GM18520 (cell line): ENCODE measurements around the gene RTP3.

ENCODE experiments used
- ATAC-seq: cut with Tn5 transposase; IDR thresholded peaks from one replicate; pipeline ENCODE4 v1.9.1; 2021; ENCODE audit not compliant: unreplicated experiment

The RTP3 gene

GRCh38 chr3:46497556-46498265, at the start of gene RTP3:
Gene RTP3, plus strand, starts transcription at chr3:46497976. Its CDS starts 87 bp downstream, at chr3:46498063.
- no peak for ATAC-seq

- ATAC-seq, result no peak
These were observed 49.1 kb upstream of the RTP3 start for GRCh38 chr3:46448721-46449120.

GRCh38 chr3:46449755-46450552, 47.8 kb upstream of the RTP3 start:
- no peak for ATAC-seq

DNA sequence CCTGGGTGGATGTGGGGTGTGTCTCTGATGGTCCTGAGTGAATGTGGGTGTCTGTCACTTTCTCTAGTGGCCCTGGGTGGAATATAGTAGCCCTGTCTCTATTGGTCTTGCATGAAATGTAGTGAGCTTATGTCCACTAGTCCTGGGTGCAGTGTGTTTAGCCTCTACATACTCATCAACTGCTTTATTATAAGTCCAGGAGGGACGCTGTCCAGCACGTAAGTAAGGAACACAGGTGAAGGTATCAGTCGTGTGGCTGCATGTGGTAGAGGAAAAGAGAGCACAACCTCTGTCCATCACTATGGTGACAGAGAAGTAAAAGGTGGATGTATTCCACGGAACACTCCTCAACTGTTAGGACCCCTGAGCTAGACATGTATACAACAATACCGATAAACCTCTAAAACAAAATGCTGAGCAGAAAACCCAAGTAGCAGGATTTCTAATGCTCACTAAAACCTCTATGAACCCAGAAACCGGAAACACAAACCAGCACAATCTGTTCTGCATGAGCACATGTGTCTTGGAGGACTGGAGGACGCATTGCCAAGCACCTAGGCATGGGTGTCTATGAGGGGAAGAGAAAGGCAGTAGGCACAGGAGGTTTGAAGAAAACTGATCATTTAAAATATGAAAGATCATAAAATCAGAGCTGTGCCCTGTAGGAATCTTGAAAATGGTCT, 44.1 kb upstream of the RTP3 start:
- ATAC-seq, result no peak

- ATAC-seq, result no peak
These were observed 43.6 kb upstream of the RTP3 start for GRCh38 chr3:46454209-46454595.

GRCh38 chr3:46454606-46455005, 43.2 kb upstream of the RTP3 start:
- no peak for ATAC-seq

DNA sequence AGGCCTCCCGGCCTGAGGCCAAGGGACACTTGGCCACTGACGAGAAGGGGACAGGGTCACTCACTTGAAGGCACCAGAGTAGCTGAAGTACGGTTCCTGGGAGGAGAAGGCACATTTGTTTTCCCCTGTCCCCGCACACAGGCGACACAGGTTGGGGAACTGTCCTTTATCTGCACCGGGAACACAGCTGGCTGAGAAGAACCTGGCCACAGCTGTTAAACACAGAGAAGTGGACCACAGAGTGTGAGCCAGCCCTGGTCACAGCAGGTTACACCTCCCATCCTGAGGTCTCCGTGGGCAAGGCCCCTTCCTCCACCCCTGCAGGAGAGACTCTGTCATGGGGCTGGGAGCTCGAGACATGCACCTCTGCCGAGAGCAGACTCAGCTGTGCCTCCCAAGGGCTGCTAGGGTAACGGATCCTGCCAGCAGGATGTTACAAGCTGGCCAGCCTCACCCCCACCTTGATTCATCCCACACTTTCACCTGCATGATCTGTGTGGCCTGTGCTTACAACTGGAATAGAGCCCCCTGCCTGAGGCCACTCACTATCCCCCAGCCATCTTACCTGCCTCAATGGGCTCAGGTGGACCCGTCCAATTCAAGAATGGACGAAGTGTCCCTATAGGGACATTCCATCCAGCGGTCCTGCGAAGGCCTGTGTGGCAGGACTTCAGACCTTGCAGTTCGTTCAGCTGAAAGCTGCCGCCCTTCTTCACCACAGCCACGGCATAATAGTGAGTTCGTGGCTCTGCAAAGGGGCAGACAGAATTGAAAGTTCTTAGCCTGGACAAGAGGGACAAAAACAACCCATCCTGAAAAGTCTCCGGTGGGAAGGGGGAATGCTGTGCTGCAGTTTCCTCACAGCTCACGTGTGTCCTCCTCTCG, 42.3 kb upstream of the RTP3 start:
- no peak for ATAC-seq

DNA sequence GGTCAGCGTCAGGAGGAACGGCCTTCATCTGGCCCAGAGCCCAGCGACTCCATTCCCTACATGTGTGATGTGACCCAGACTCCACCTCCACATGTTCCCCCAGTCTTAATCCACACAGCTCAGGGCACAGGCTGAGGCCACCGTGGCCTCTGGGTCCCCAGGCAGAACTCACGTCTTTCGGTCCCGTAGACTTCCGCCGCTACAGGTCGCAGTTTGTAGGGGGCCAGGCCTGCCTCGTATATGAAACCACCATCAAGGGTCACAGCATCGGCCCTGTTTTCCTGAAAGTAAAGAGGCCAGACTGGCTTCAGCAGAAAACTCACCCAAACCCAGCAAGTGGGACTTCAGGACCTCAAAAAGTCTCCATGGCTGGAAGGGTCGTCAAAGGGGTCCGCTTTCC, 41.7 kb upstream of the RTP3 start:
- no peak for ATAC-seq

GRCh38 chr3:46460051-46460450, 37.7 kb upstream of the RTP3 start:
- no peak for ATAC-seq

- ATAC-seq, result no peak
These were observed 35.7 kb upstream of the RTP3 start for GRCh38 chr3:46462111-46462510.

DNA sequence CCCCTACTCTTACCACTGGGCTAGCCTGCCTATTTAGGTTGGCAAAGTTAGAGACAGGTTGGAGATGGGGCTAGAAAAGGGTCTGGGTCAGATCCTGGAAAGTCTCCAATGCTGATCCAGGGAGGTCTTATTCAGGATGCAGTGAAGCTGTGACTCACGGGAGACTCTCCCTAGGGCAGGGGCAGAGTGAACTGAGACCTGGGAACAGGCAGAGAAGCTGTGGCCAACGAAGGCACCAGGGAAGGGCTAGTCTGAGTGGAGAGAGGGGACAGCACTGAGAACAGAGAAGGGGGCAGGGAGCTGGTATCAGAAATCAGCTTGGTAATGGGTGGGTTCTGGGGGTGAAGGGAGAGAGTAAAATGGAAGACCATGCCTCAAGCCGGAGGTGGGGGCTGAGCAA, 35.3 kb upstream of the RTP3 start:
- ATAC-seq, result no peak

- no peak for ATAC-seq
These were observed 34.5 kb upstream of the RTP3 start for GRCh38 chr3:46463120-46463867.

- no peak for ATAC-seq
These were observed 33.9 kb upstream of the RTP3 start for GRCh38 chr3:46463868-46464241.

GRCh38 chr3:46464326-46465195, 33.2 kb upstream of the RTP3 start, which contains the start of gene LTF:
Gene LTF, minus strand, starts transcription at chr3:46464905. Its CDS starts 38 bp downstream, at chr3:46464867.
- ATAC-seq, result no peak

- no peak for ATAC-seq
These were observed 32.6 kb upstream of the RTP3 start for GRCh38 chr3:46465196-46465520.

DNA sequence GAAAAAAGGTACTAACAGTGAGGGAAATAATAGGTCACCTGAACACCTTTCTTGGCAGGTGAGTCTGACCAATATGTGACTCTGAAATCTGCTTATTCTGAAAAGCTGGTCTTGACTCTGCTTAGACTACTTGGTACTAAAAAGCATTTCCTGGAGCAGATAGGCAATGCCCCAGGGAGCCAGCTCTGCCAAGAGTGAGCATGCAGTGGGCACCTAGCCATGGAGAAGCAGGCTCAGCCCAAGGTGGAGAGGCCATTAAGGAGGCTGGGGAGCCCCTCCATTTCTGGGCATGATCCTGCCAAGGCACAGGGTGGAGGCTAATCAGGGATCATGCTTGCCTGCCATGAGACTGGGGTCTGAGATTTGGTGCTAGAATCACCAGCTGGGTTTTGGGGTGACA, 31.5 kb upstream of the RTP3 start:
- ATAC-seq, result no peak

GRCh38 chr3:46466871-46467403, 30.8 kb upstream of the RTP3 start:
- no peak for ATAC-seq

DNA sequence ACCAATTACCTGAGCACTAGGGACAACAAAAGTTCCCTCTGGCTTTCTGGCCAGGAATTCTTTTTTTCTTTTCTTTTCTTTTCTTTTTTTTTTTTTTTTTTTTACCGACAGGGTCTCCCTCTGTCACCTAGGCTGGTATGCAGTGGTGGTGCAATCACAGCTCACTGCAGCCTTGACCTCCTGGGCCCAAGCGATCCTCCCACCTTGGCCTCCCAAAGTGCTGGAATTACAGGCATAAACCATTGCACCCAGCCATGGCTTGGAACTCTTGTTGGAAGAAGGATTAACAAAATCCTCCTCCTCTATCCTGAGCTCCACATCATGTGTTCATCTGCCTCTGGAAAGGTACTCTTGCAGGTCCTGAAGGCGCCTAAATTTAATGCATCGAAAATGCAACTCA, 30.2 kb upstream of the RTP3 start:
- ATAC-seq, result no peak
